ENCODE data around the gene UBL5. TPM values are rescaled to one million over a fixed set of nuclear protein-coding genes. Genes with fewer than 3 reads are reported as not detected.
A peak's percentile ranks its signal among the peaks of the same experiment; 100 is the strongest.
"Not testable (repeated sequence)": the region's sequence is repeated elsewhere in the genome, so short reads cannot be mapped to it uniquely, and the experiment has no call there.

The UBL5 gene
- total RNA-seq, result 100 to 1,000 TPM; 415 to 506 TPM
- polyA plus RNA-seq (2013, experiment 1 of 2), result 627 TPM
- polyA plus RNA-seq (2013, experiment 2 of 2), result 623 TPM
- long read RNA-seq, experiment 1, transcript UBL5-202 (5 exons, 432 nt), result major isoform, 69 of 196 reads
- long read RNA-seq, experiment 1, partial matches to known transcripts, result 6 of 196 reads
- long read RNA-seq, experiment 1, other reads (novel, unspliced or antisense), result 118 of 196 reads
- long read RNA-seq, experiment 2, transcript UBL5-201 (5 exons, 513 nt), result minor isoform, 15 of 126 reads
- long read RNA-seq, experiment 2, transcript UBL5-202 (5 exons, 432 nt), result major isoform, 100 of 126 reads
- long read RNA-seq, experiment 2, partial matches to known transcripts, result 1 of 126 reads
- long read RNA-seq, experiment 2, other reads (novel, unspliced or antisense), result 6 of 126 reads
- long read RNA-seq, experiment 3, transcript UBL5-202 (5 exons, 432 nt), result major isoform, 68 of 80 reads
- long read RNA-seq, experiment 3, partial matches to known transcripts, result 0 of 80 reads
- long read RNA-seq, experiment 3, other reads (novel, unspliced or antisense), result 6 of 80 reads
- long read RNA-seq, experiment 4, partial matches to known transcripts, result 2 of 5 reads
- long read RNA-seq, experiment 4, other reads (novel, unspliced or antisense), result 1 of 5 reads

- Histone ChIP-seq H3K9me3 (ENCODE audit: control insufficient read depth, low read length) (no peaks in the 10 kb centered on the region), H3K4me1 (ENCODE audit: control insufficient read depth, insufficient read depth, low read length) (no peaks in the 10 kb centered on the region), H3K36me3 (ENCODE audit: control insufficient read depth, insufficient read depth, low read length) (peaks cover 21% of the 10 kb centered on the region), H3K4me3 (ENCODE audit: low read length) (peak within 1 kb of the TSS; percentile 93), H3K27ac (ENCODE audit: low read depth, low read length) (peak within 1 kb of the TSS; percentile 62), H3K9ac (ENCODE audit: extremely low read depth, low read length, poor library complexity, severe bottlenecking) (peak within 1 kb of the TSS; percentile 73), H3K27me3 (ENCODE audit: control insufficient read depth, insufficient read depth, low read length, poor library complexity, severe bottlenecking) (no peaks in the 10 kb centered on the region)
- no peak for TF ChIP-seq CTCF (conservative IDR thresholded peaks at IDR 0.05)
- peak within 1 kb of the TSS; percentile 100 for H3K4me3 Mint-ChIP-seq
- no peaks in the 10 kb centered on the region for H3K27me3 Mint-ChIP-seq (ENCODE audit: insufficient read depth)
- DNase-seq, result peak; percentile 97
- H3K27ac Mint-ChIP-seq, result peak within 1 kb of the TSS; percentile 100
- peaks cover 26% of the 10 kb centered on the region for H3K36me3 Mint-ChIP-seq (ENCODE audit: low read depth)
- 0 to 1% methylated on average over 35 to 61 of the region's 62 CpGs for WGBS, 2 experiments (ENCODE audit: insufficient coverage in 1 of 2, insufficient read length in 1 of 2)
- H3K4me1 Mint-ChIP-seq, result peaks cover 8% of the 10 kb centered on the region
- no peaks in the 10 kb centered on the region for H3K9me3 Mint-ChIP-seq
Measured at GRCh38 chr19:9827289-9828238, at the start of gene UBL5. UBL5 (plus strand) TSS chr19:9827918; CDS start chr19:9828338, 420 bp downstream.

GRCh38 chr19:9782338-9782737 lies 45.4 kb upstream of the UBL5 start:
- Histone ChIP-seq H3K36me3 (ENCODE audit: control insufficient read depth, insufficient read depth, low read length) (peaks cover 5% of the 10 kb centered on the region), H3K4me1 (ENCODE audit: control insufficient read depth, insufficient read depth, low read length) (peaks cover 5% of the 10 kb centered on the region), H3K9ac (ENCODE audit: extremely low read depth, low read length, poor library complexity, severe bottlenecking) (no peak overlapping the region), H3K27me3 (ENCODE audit: control insufficient read depth, insufficient read depth, low read length, poor library complexity, severe bottlenecking) (no peaks in the 10 kb centered on the region), H3K4me3 (ENCODE audit: low read length) (no peak overlapping the region), H3K27ac (ENCODE audit: low read depth, low read length) (no peak overlapping the region), H3K9me3 (ENCODE audit: control insufficient read depth, low read length) (peaks cover 6% of the 10 kb centered on the region)
- WGBS, 2 experiments (ENCODE audit: insufficient coverage in 1 of 2, insufficient read length in 1 of 2), result 80 to 92% methylated on average over 2 of the region's 2 CpGs
- H3K9me3 Mint-ChIP-seq, result peaks cover 7% of the 10 kb centered on the region
- peaks cover 17% of the 10 kb centered on the region for H3K36me3 Mint-ChIP-seq (ENCODE audit: low read depth)
- no peak for DNase-seq
- H3K4me1 Mint-ChIP-seq, result peaks cover 17% of the 10 kb centered on the region
- TF ChIP-seq CTCF (conservative IDR thresholded peaks at IDR 0.05), result no peak
- H3K27me3 Mint-ChIP-seq (ENCODE audit: insufficient read depth), result no peaks in the 10 kb centered on the region
- H3K27ac Mint-ChIP-seq, result no peak overlapping the region
- H3K4me3 Mint-ChIP-seq, result no peak overlapping the region

GRCh38 chr19:9784163-9784496 lies 43.6 kb upstream of the UBL5 start:
- 80 to 96% methylated on average over 6 of the region's 6 CpGs for WGBS, 2 experiments (ENCODE audit: insufficient coverage in 1 of 2, insufficient read length in 1 of 2)
- Histone ChIP-seq H3K27ac (ENCODE audit: low read depth, low read length) (peak overlapping the region; percentile 80), H3K9ac (ENCODE audit: extremely low read depth, low read length, poor library complexity, severe bottlenecking) (peak overlapping the region; percentile 97), H3K4me3 (ENCODE audit: low read length) (peak overlapping the region; percentile 31)
- H3K4me3 Mint-ChIP-seq, result peak overlapping the region; percentile 83
- H3K27me3 ChIP-seq (ENCODE audit: control insufficient read depth, insufficient read depth, low read length, poor library complexity, severe bottlenecking); H3K36me3 ChIP-seq (ENCODE audit: control insufficient read depth, insufficient read depth, low read length); H3K27me3 Mint-ChIP-seq (ENCODE audit: insufficient read depth); H3K9me3 ChIP-seq (ENCODE audit: control insufficient read depth, low read length); H3K4me1 ChIP-seq (ENCODE audit: control insufficient read depth, insufficient read depth, low read length); DNase-seq: not testable (repeated sequence)
- peaks cover 15% of the 10 kb centered on the region for H3K36me3 Mint-ChIP-seq (ENCODE audit: low read depth)
- H3K9me3 Mint-ChIP-seq, result peaks cover 11% of the 10 kb centered on the region
- peak overlapping the region; percentile 100 for H3K27ac Mint-ChIP-seq
- peaks cover 19% of the 10 kb centered on the region for H3K4me1 Mint-ChIP-seq
